Smooth muscle cell (in vitro differentiated cells): ENCODE measurements around the gene BSDC1. TPM values are rescaled to one million over a fixed set of nuclear protein-coding genes. Genes with fewer than 3 reads are reported as not detected.

Experiments
- DNase-seq: peaks from one replicate; lab custom pipeline; 2025; ENCODE audit not compliant: unreplicated experiment; lab: John Stamatoyannopoulos, UW
- H2AFZ ChIP-seq: fragments of 200-600 bp; sonication (generic); 2 replicates; pipeline ENCODE4 v1.6.0; 2016; ENCODE audit warnings: antibody characterized with exemption, low read depth, mild to moderate bottlenecking
- H3F3A ChIP-seq: fragments of 200-600 bp; sonication (generic); 2 replicates; pipeline ENCODE4 v1.6.0; 2017; ENCODE audit warnings: antibody characterized with exemption, low read depth
- H3K27ac ChIP-seq: fragments of 200-600 bp; sonication (generic); 2 replicates; pipeline ENCODE4 v1.5.1; 2016; ENCODE audit warnings: low read depth, mild to moderate bottlenecking
- H3K27me3 ChIP-seq: fragments of 200-600 bp; sonication (generic); 2 replicates; pipeline ENCODE4 v1.6.1; 2016; ENCODE audit warnings: low read depth, mild to moderate bottlenecking
- H3K36me3 ChIP-seq: fragments of 200-600 bp; sonication (generic); 2 replicates; pipeline ENCODE4 v1.5.1; 2016; ENCODE audit warnings: low read depth
- H3K4me1 ChIP-seq: fragments of 200-600 bp; sonication (generic); 2 replicates; pipeline ENCODE4 v1.5.1; 2016; ENCODE audit warnings: low read depth
- H3K4me2 ChIP-seq: fragments of 200-600 bp; sonication (generic); 2 replicates; pipeline ENCODE4 v1.6.0; 2016; ENCODE audit warnings: mild to moderate bottlenecking
- H3K4me3 ChIP-seq: fragments of 200-600 bp; sonication (generic); 2 replicates; pipeline ENCODE4 v1.5.1; 2016; ENCODE audit warnings: mild to moderate bottlenecking
- H3K79me2 ChIP-seq: fragments of 200-600 bp; sonication (generic); 2 replicates; pipeline ENCODE4 v1.6.0; 2016; ENCODE audit warnings: low read depth, mild to moderate bottlenecking
- H3K9ac ChIP-seq: fragments of 200-600 bp; sonication (generic); 2 replicates; pipeline ENCODE4 v1.6.0; 2016; ENCODE audit warnings: low read depth
- H3K9me3 ChIP-seq: fragments of 200-600 bp; sonication (generic); replicated peaks from 2 replicates; pipeline ENCODE4 v1.5.1; 2016; ENCODE audit warnings: low read depth
- H4K20me1 ChIP-seq: fragments of 200-600 bp; sonication (generic); 2 replicates; pipeline ENCODE4 v1.6.0; 2016; ENCODE audit warnings: low read depth
- WGBS: methylation state at CpG from one replicate; pipeline ENCODE4 v1.1.7; 2016; ENCODE audit warnings: low lambda C conversion rate; 5-methylcytosine and 5-hydroxymethylcytosine counted together
- polyA plus RNA-seq: library from polyadenylated mRNA; unstranded; fragments of >200 nt; fragmentation: Nextera tagmentation; extraction: Ambion mirVana; gene quantifications from 2 replicates; pipeline ENCODE4 v1.2.1, GENCODE V29; 2016
- total RNA-seq: library from RNA; depleted of rRNA; stranded (reverse); fragments of >200 nt; gene quantifications from 2 replicates; pipeline ENCODE4 v1.2.3, GENCODE V29; 2014
- TF ChIP-seq, protein P1 (sequence below): fragments of 200-600 bp; sonication (generic); IDR thresholded peaks from 2 replicates; pipeline ENCODE4 v1.5.1; 2017; ENCODE audit warnings: borderline replicate concordance, mild to moderate bottlenecking, antibody characterized with exemption; ENCODE audit not compliant: insufficient read depth, poor library complexity, severe bottlenecking

Gene BSDC1
- total and polyA plus RNA-seq, 2 experiments from 2014 or later = 45.4 to 57.3 TPM

DNA sequence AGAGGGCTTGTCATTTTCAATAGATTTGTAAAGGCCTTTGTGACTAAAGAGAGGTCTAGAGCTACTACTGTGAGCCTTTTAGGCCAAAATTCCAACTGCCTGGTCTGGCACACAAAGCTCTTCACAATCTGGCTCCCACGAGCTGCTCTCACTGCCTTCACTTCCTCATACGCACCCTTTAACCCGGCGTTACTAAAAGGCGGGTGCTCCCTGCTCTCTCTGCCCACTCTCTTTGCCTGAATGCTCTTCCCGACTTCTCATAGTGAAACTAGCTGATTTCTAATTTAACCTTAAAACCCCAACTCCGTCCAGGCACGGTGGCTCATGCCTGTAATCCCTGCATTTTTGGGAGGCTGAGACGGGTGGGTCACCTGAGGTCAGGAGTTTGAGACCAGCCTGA is 14.2 kb downstream of the BSDC1 start:
- peaks cover 8% of the 10 kb centered on the region for H4K20me1 ChIP-seq
- H3K9me3 ChIP-seq = no peaks in the 10 kb centered on the region
- TF ChIP-seq, protein P1, sequence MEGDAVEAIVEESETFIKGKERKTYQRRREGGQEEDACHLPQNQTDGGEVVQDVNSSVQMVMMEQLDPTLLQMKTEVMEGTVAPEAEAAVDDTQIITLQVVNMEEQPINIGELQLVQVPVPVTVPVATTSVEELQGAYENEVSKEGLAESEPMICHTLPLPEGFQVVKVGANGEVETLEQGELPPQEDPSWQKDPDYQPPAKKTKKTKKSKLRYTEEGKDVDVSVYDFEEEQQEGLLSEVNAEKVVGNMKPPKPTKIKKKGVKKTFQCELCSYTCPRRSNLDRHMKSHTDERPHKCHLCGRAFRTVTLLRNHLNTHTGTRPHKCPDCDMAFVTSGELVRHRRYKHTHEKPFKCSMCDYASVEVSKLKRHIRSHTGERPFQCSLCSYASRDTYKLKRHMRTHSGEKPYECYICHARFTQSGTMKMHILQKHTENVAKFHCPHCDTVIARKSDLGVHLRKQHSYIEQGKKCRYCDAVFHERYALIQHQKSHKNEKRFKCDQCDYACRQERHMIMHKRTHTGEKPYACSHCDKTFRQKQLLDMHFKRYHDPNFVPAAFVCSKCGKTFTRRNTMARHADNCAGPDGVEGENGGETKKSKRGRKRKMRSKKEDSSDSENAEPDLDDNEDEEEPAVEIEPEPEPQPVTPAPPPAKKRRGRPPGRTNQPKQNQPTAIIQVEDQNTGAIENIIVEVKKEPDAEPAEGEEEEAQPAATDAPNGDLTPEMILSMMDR = no peak
- 95% methylated on average over 9 of the region's 9 CpGs for WGBS
- no peak overlapping the region for H3K9ac ChIP-seq
- no peak overlapping the region for H3K4me3 ChIP-seq
- H3K4me1 ChIP-seq = no peaks in the 10 kb centered on the region
- no peaks in the 10 kb centered on the region for H3K27me3 ChIP-seq
- no peak overlapping the region for H3K27ac ChIP-seq
- H3K79me2 ChIP-seq = no peaks in the 10 kb centered on the region
- H3K36me3 ChIP-seq = peaks cover 3% of the 10 kb centered on the region
- no peaks in the 10 kb centered on the region for H3F3A ChIP-seq
- no peak overlapping the region for H3K4me2 ChIP-seq
- no peak for DNase-seq
- no peak overlapping the region for H2AFZ ChIP-seq

DNA sequence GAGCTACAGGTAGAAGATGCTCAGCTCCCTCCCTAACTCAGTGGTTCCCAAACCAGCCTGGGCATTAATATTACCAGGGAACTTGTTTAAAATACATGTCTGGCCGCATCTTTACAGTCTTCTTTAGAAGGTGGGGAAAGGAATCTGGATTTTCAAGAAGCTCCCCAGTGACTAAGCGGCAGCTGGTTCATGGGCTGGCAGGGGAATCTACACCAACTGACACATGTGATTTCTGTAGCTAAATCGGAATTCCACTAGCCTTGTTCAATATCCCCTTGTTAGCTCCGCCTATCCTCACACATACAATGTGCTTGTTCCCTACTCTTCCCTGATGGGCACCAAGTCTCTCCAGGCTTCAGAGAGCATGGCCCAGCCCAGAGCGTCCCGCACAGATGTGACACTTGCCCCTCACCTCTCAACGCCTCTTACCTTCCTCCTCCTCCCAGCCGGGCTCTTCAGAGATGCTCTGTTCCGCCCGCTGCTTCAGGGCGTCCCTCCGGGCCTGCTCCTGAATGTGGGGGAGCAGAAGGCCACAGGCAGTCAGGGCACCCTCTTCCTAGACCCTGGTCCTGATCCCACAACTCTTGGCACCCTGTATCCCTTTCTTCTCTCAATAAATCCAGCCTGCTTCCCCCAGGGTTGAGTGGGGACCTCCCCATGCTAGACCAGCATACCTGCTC is 16.6 kb downstream of the BSDC1 start:
- Histone ChIP-seq H3K9ac (no peak overlapping the region), H3K4me1 (no peaks in the 10 kb centered on the region), H3K27ac (peak overlapping the region; percentile 38), H3F3A (no peaks in the 10 kb centered on the region), H3K36me3 (peaks cover 3% of the 10 kb centered on the region), H3K79me2 (no peaks in the 10 kb centered on the region), H2AFZ (no peak overlapping the region), H4K20me1 (no peaks in the 10 kb centered on the region), H3K27me3 (no peaks in the 10 kb centered on the region), H3K4me3 (no peak overlapping the region), H3K9me3 (no peaks in the 10 kb centered on the region), H3K4me2 (no peak overlapping the region)
- 89% methylated on average over 12 of the region's 12 CpGs for WGBS
- TF ChIP-seq, protein P1 = no peak
- DNase-seq = no peak

DNA sequence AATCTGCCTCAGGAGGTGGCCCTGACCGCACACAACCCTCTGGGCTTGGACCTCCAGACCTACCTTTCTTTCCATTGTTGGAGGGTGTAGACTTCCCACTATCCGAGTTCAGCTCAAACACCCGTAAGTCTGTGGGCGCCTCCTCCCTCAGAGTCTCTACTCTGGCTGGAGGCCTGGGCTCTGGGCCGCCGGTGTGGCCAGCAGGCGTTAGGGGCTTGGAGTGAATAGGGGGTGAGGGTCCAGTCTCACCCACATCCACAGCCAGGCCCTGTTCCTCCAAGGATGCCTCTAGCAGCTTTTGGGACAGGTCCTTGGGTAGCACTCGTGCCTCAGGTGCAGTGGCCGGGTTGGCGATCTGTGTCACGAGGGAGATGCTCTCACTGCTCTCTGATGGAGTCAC is 18.0 kb downstream of the BSDC1 start:
- Histone ChIP-seq H3F3A (no peaks in the 10 kb centered on the region), H3K79me2 (no peaks in the 10 kb centered on the region), H3K9ac (no peak overlapping the region), H2AFZ (no peak overlapping the region), H3K9me3 (no peaks in the 10 kb centered on the region), H4K20me1 (no peaks in the 10 kb centered on the region), H3K36me3 (no peaks in the 10 kb centered on the region), H3K27ac (no peak overlapping the region), H3K4me1 (no peaks in the 10 kb centered on the region), H3K4me2 (no peak overlapping the region), H3K4me3 (no peak overlapping the region), H3K27me3 (no peaks in the 10 kb centered on the region)
- WGBS = 97% methylated on average over 11 of the region's 11 CpGs
- DNase-seq = no peak
- TF ChIP-seq, protein P1 = no peak

DNA sequence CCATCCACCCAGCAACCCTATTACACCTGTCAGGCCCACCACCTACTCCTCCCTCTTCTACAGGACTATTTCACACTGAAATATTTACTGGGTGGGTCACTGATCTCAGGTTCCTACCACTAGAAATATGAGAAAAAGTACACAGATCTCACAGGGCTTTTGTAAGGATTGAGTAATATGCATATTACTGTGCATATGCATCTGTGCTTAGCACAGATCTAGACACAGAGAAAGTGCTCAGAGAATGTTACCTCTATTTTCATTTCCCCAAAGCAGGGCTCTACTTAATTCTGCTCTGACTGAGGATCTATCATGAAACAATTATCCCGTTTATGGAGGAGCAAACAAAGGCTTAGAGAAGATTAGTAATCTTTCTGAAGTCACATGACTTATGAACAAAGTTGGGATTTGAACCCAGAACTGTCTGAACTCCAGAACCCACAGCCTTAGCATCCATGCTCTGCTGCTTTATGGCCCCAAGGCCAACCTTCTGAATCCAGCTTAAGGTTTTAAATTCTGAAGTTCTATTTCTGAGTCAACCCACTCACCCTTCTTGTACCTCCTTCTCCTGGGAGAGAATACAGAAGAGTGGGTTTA is 20.1 kb downstream of the BSDC1 start:
- TF ChIP-seq, protein P1 = no peak
- 90% methylated on average over 1 of the region's 1 CpG for WGBS
- Histone ChIP-seq H3K4me1 (no peaks in the 10 kb centered on the region), H2AFZ (no peak overlapping the region), H3K36me3 (no peaks in the 10 kb centered on the region), H3K9ac (no peak overlapping the region), H3K27ac (no peak overlapping the region), H4K20me1 (no peaks in the 10 kb centered on the region), H3K4me2 (no peak overlapping the region), H3K9me3 (no peaks in the 10 kb centered on the region), H3K27me3 (no peaks in the 10 kb centered on the region), H3K4me3 (no peak overlapping the region), H3K79me2 (no peaks in the 10 kb centered on the region), H3F3A (no peaks in the 10 kb centered on the region)
- no peak for DNase-seq
